Measurements from ENCODE around the gene B4GALNT4.
"Not testable (repeated sequence)": the region's sequence is repeated elsewhere in the genome, so short reads cannot be mapped to it uniquely, and the experiment has no call there.

Gene B4GALNT4

GRCh38 chr11:376531-377173, 7.4 kb downstream of the B4GALNT4 start:
- no peak for DNase-seq

- DNase-seq = no peak
Observed at GRCh38 chr11:377174-377865, 8.0 kb downstream of the B4GALNT4 start.

GRCh38 chr11:377883-378500, 8.7 kb downstream of the B4GALNT4 start:
- DNase-seq = no peak

GRCh38 chr11:379205-380094, 10.2 kb downstream of the B4GALNT4 start:
- DNase-seq = no peak

GRCh38 chr11:380095-380480, 10.8 kb downstream of the B4GALNT4 start:
- no peak for DNase-seq

- DNase-seq = no peak
Observed at GRCh38 chr11:380491-380890, 11.2 kb downstream of the B4GALNT4 start.

GRCh38 chr11:380996-381395, 11.7 kb downstream of the B4GALNT4 start:
- no peak for DNase-seq

GRCh38 chr11:381501-382072, 12.3 kb downstream of the B4GALNT4 start:
- no peak for DNase-seq

GRCh38 chr11:382081-382629, 12.9 kb downstream of the B4GALNT4 start:
- DNase-seq = no peak

GRCh38 chr11:383431-383830, 14.1 kb downstream of the B4GALNT4 start:
- no peak for DNase-seq

- no peak for DNase-seq
Observed at GRCh38 chr11:384511-384910, 15.2 kb downstream of the B4GALNT4 start.

GRCh38 chr11:385594-386351, 16.5 kb downstream of the B4GALNT4 start:
- no peak for DNase-seq

GRCh38 chr11:386483-386882, 17.2 kb downstream of the B4GALNT4 start:
- DNase-seq = no peak

- DNase-seq = no peak
Observed at GRCh38 chr11:387193-387793, 18.0 kb downstream of the B4GALNT4 start.

- DNase-seq = not testable (repeated sequence)
Observed at GRCh38 chr11:389369-389768, 20.1 kb downstream of the B4GALNT4 start.

GRCh38 chr11:390175-390574, 20.9 kb downstream of the B4GALNT4 start:
- DNase-seq = no peak

GRCh38 chr11:391117-392017, 22.1 kb downstream of the B4GALNT4 start:
- DNase-seq = no peak

- no peak for DNase-seq
Observed at GRCh38 chr11:392102-392777, 22.9 kb downstream of the B4GALNT4 start.

GRCh38 chr11:393219-394033, 24.1 kb downstream of the B4GALNT4 start:
- peak; percentile 92 for DNase-seq

Data from EL (cell line).